SKM-1 (cell line): Measurements from ENCODE around the gene KCNG1.
A peak's percentile ranks its signal among the peaks of the same experiment; 100 is the strongest.
"Not testable (repeated sequence)": the region's sequence is repeated elsewhere in the genome, so short reads cannot be mapped to it uniquely, and the experiment has no call there.

ENCODE experiments used
- DNase-seq: peaks from one replicate; lab custom pipeline; 2025; ENCODE audit not compliant: unreplicated experiment; lab: John Stamatoyannopoulos, UW

The KCNG1 gene

DNA sequence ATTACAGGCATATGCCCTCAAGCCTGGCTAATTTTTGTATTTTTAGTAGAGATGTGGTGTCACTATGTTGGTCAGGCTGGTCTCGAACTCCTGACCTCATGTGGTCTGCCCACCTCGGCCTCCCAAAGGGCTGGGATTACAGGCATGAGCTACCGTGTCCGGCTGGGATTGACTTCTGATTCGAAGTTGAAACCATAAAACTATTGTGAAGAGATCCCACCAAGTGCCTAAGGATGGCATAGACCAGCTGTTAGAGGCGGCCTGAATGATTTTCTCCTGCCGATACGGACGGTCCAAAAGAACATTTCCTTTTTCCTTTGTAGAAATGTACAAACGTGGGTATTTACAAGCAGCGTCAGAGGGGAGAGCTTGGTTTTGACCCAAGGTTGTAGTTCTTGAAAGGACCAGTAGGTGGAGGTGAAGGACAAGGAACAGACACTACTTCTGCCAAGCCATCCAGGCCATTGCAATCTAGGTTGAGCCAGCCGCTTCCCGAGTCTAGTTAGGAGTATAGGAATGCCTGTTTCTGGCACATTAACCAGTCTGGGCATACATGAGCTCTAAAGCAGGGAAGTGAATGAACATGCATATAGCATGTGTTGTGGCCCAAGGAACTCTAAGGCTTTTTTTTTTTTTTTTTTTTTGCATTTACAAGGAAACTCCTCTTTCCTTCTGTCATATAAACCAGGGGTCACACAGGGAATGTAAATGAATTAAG lies 35.3 kb downstream of the KCNG1 start:
- peak; percentile 65 for DNase-seq

DNA sequence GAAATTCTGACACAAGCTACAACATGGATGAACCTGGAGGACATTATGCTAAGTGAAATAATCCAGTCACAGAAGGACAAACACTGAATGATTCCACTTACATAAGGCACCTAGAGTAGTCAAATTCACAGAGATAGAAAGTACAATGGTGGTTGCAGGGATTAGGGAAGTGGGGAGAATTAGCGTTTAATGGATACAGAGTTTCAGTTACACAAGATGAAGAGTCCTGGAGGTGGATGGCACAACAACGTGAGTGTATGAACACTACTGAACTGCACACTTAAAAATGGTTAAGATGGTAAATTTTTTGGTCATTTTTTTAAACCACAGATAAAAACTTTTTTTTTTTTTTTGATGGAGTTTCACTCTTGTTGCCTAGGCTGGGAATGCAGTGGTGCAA lies 39.6 kb downstream of the KCNG1 start:
- DNase-seq, result no peak

DNA sequence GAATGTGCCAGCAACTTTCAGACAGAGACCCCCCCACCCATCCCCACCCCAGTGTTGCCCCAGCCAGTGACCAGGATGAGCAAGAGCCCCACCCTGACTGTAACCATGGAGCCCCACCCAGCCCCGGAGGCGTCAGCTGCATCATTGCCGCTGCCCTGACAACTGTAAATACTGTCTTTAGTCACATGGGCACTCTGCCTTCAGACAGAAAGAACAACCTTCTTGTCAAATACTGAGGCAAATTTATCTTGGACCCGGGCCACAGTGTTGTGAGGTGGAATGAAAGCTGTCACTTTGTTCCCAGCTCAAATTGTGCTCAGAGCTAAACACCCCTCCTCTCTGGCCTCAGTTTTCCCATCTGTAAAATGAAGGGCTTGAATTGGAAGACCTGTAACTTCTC lies 40.5 kb downstream of the KCNG1 start:
- no peak for DNase-seq

DNA sequence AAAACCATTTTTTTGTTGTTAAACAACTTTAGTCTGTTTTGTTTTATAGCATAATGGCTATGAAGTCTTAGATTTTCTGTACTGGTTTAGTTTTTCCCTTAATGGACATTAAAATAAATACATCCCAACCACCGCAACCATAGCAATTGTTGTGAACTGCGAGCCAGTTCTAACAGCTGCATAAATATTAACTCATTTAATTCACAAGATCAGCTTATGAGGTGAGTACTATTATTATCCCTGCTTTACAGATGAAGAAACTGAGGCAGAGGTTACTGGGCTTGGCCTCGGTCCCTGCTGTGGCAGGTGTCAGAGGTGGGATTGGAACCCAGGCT lies 41.2 kb downstream of the KCNG1 start:
- no peak for DNase-seq

DNA sequence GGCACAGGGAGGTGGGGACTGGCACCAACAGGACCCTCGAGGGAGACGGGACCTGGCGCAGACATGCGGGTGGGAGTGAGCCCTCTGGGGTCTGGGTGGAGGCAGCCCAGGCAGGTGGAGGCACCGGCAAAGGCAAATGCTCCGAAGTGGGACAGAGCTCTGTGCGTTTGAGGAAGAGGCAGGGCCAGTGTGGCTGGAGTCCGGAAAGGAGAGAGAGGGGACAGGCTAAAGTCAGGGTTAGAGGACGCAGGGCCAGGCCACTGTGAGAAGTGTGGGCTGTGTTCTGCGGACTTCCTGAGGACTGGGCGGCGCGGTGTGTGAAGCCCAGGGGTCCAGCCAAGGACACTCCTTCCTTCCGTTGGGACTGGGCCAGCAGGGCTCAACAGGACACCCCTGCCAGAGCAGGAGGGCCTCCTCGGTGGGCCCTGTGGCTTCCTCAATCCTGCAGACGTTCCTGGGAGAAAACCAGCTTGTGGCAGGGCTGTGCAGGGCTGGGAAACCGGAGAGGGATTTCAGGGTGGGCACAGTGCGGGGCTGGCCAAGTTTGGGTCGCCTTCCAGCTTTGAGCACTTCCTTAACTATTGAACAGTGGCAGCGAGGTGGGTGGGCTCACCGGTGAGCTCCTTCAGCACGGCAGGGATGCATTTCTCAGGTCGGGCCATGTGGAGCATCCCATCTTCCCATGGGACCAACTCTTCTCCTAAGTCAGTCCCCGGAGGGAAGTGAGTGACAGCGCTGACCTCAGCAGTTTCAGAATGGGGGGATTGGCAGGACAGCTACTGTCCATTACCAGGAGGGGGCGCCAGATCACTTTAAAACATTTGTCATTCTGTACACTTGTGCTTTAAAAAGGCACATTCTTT lies 41.8 kb downstream of the KCNG1 start:
- peak; percentile 50 for DNase-seq

DNA sequence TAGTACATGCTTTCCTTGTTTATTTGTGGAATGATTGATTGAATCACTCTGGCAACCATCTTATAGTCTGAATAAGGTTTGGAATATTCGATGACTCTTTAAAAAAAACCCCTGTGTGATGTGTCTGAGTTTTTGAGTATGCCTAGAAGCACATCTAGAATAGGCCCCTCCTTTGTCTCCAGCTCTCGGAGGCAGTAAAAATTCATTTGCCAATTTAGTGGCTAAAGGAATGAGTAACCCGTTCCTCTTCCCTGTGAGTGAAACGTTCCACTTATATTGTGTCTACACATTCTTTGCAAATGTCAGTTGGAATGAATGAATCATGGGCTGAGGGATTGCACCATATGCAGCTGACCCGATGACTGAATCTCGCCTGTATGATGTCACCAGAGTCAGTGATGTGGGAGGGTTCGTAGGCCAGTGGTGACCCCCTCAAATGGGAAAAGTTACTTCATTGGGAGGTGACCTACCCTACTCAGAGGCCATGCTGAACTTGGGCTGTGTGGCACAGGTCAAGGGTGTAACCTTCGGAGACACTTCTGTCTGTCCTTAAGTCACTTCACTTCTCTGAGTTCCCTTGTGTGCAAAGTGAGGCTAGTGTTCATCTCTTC lies 42.7 kb downstream of the KCNG1 start:
- DNase-seq, result peak; percentile 16

DNA sequence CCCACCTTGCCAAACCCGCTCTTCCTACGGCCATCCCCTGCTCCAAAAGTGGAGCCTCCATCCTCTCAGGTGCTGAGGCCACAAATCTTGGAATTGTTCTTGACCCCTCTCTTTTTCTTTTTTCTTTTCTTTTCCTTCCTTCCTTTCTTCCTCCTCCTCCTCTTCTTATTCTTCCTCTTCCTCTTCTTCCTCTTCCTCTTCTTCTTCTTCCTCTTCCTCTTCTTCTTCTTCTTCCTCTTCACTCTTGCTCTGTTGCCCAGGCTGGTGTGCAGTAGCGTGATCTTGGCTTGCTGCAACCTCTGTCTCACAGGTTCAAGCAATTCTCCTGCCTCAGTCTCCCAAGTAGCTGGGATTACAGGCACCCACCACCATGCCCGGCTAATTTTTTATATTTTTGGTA lies 44.4 kb downstream of the KCNG1 start:
- DNase-seq, result not testable (repeated sequence)

DNA sequence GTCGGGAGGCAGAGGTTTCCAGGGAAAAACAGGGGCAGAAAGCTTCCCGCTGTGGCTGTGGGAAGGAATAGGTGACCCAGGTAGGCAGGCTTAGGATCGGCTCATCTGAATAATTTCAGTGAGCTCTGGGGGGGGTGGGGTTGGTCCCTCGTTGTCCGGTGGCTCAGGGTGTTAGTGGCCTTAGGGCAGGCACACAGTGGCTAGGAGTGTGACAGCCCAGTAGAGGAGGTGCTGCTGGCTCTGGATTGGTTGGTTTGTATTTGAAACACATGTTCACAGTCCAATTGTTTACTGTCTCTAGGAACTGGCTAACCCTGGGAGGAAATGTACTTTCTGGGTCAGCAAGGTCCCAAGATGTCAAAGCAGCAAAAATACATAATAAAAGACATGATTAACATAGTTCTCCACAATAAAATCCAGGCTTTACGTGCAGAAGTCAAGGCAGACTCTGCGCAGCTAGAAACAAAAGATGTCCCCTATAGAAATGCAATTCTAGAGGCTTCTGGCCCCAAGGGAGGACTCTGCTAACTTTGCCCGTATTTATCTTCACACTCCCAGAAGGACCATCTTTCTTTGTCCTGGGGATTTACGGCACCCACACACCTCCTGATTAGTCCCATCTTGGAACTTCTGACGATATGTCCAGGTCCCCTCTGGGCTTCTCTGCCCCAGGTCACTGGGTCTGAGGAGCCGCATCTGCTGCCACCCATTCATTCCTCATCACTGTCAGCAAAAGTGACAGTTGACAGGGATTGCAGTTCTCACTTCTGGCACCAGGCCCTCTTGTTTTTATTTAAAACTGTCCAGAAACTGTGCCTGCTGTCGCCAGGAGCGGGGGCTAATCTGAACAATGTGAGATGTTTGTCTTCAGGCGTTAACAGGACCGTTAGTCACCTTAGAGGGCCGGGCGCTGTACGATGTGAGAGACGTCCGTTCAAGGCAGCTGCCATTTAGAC lies 45.6 kb downstream of the KCNG1 start:
- DNase-seq, result no peak

DNA sequence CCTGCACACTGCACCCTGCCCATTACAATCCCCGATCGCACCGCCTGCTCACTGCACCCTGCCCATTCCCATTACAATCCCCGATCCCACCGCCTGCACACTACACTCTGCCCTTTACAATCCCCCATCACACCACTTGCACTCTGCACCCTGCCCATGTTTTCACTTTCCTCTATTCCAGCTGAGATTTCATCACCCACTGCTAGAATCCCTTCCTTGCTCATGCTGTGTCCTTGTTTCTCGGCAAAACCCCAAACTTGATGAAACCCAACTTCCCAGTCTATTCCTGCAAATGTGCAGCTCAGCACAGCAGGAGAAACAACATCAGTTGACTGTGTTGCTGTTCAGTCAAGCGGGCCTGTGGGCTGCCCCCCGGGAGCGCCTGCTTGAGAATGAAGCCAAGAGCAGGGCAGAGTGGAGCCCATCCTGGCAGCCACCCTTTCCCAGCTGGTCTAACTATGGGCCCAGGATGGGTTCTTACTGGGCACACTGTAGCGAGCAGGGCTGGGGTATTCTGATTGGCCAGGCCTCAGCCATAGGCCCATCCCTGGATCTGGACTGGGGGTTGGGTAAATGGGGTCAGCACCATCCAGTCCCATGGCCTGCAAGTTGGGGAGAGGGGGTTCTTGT lies 47.1 kb downstream of the KCNG1 start:
- DNase-seq, result no peak

DNA sequence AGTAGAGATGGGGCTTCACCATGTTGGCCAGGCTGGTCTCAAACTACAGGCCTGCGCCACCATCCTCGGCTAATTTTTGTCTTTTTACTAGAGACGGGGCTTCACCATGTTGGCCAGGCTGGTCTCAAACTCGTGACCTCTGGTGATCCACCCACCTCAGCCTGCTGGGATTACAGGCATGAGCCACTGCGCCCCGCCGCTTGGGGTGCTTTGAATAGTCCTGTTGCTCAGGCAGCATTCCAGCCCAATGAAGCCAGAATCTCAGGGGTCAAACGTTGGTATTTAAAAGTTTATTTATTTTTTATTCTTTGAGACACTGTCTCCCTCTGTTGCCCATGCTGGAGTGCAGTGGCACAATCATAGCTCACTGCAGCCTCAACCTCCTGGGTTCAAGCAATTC lies 53.0 kb downstream of the KCNG1 start:
- no peak for DNase-seq

DNA sequence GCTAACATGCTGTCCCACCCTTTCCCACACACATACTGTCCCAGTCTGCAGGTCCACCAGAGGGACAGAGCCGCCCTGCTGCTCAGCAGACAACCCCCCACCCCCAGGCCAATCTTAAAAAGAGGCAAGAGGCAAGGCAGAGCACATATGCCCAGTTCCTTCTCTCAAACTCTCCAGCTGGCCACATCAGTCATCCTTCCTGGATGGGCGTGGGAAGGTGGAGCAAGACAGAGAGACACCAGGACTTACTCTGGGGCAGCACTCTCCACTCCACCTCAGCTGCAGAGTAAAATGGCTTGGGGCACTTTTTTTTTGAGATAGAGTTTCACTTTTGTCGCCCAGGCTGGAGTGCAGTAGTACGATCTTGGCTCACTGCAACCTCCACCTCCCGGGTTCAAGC lies 53.5 kb downstream of the KCNG1 start:
- no peak for DNase-seq

DNA sequence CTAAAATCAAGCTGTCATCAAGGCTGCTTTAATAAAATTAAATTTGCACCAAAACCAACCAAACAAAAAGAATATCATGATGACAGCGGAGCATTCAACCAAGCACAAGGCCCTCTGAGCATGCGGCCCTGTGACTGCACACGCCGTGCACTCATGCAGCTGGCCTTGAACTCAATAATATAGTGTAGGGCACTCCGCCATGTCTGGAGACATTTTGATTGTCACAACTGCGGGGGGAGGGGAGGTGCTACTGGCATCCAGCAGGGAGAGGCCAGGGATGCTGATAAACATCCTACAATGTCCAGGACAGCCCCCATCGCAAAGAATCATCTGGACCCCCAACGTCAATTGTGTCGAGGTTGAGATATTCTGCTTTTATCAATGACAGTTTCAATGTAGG lies 54.6 kb downstream of the KCNG1 start:
- no peak for DNase-seq

DNA sequence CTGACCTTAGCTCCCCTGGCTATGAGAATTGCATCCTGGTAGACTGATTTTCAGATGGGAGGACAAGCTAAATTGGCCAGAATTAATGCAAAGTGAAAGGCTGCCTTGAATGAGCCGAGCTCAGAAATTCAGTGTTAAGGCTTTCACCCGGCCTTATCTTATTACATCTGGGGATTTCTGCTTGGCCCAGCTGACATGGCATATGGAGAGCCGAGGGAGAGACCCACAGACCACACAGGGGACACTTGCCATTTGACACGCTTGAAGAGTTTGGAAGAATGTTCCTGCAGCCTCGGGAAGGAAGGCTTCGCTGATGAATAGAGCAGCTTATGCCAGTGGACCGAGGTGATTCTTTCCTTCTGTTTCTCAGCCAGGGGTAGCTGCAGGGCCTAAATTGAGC lies 55.3 kb downstream of the KCNG1 start:
- DNase-seq, result no peak

DNA sequence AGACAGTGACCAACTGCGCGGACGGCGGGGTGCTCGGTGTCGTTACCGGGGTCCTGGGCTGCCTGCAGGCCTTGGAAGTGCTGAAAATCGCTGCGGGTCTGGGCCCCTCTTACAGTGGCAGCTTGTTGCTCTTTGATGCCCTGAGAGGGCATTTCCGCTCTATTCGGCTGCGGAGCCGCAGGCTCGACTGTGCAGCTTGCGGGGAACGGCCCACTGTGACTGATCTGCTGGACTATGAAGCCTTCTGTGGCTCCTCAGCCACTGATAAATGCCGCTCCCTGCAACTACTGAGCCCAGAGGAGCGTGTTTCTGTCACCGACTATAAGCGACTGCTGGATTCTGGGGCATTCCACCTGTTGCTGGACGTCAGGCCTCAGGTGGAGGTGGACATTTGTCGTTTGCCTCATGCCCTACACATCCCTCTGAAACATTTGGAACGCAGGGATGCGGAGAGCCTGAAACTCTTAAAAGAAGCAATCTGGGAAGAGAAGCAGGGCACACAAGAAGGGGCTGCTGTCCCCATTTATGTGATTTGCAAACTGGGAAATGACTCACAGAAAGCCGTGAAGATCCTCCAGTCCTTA lies 63.3 kb downstream of the KCNG1 start:
- no peak for DNase-seq

DNA sequence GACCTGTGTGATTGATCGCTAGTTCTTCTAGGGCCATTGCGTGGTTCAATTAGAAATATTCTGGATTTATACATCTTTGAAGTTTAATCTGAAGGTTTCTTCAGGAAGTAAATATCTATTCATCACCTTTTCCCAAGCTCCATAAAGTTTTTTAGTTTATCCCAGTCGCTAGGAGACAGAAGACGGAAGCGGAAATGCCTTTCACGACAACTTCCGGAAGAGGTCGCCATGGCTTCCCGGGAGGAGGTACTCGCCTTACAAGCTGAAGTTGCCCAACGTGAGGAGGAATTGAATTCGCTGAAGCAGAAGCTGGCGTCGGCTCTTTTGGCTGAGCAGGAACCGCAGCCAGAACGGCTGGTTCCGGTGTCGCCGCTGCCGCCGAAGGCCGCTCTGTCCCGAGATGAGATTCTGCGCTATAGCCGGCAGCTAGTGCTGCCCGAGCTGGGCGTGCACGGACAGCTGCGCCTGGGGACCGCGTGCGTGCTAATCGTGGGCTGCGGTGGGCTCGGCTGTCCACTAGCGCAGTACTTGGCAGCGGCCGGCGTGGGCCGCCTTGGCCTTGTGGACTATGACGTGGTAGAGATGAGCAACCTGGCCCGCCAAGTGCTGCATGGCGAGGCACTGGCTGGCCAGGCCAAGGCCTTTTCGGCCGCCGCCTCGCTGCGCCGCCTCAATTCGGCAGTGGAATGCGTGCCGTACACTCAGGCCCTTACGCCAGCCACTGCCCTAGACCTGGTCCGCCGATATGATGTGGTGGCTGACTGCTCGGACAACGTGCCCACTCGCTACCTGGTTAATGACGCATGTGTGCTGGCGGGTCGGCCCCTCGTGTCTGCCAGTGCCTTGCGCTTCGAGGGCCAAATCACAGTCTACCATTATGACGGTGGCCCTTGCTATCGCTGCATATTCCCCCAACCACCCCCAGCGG lies 64.0 kb downstream of the KCNG1 start, which contains the start of gene MOCS3:
TSS of gene MOCS3 (plus strand) at position 204 of the 928 bp plus-strand sequence. CDS start at position 229, 25 bp downstream.
- peak; percentile 89 for DNase-seq

DNA sequence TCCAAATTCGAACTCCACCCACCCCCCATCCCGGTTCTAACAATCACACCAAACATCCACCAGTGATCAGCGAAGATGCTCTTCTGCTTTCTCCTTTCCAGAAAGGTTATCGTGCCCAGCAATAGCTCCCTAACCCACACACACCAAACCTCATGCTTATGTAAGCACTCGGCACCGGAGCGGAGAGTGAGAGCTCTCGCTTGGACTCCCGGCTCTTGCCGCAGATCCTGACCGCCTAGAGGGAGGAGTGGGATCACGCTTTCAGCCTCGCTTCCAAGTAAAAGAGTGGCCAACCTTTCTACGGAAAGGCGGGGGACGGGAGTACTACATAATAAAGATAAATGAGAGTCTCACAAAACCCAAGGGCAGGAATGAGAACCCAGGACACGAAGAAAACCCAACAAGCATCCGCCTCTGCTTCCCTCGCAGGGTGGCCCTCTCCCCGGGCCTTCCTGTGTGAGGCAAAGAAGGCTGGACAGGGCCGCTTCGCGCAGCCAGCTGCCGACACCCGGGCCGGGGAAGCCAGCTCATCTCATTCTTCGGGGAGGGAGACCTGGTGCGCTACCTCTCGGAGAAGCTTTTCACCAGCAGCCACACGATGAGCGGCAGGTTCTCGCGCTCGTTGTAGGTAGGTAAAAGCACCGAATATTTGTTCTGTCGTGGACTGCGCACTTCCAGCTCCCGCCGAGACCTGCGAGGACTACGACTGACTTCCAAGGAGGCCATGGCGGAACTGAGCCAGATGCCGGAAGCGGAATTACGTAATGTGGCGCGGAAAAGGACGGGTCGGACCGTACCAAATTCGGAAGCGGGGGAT lies 64.9 kb downstream of the KCNG1 start, which contains the start of gene DPM1:
TSS of gene DPM1 (minus strand) at position 735 of the 817 bp plus-strand sequence. CDS start at position 726, 9 bp downstream.
- DNase-seq, result peak; percentile 89

DNA sequence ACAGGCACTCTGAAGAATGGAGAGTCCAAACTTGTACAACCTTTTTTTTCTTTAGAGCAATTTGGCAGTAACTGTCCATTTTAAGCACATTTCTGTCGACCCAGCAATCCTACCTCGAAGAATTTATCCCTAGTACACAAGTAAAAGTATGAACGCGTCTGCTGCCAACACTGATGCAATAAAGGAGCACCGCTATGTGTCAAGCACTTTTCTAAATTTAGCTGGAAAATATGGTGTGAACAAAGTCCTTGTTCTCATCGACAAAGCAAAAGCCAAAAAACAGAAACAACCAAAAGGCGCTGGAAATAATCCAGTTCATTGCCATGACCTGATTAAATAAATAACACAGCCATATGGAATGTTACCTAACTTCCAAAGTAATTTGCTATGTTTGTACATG lies 65.6 kb downstream of the KCNG1 start:
- DNase-seq, result no peak

DNA sequence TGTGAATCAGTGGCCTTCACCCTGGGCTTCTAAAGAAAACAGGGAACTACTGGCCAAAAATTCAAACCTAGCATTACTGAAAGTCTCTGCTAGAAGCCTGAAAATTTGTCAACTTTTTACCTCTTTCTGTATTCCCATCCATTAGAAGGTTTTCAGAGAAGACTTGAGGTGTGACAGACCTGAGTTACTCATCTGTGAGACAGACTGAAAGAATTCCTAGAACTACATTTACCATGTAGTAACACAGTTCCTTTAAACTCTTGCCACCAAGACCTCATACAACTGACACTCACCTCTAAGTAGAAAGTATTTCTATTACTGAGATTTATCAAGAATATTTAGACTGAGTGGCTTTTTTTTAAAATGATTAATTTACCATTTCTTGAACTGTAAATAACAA lies 69.1 kb downstream of the KCNG1 start:
- no peak for DNase-seq
